Fibroblast of the aortic adventitia (primary cell): ENCODE results near the gene SUGT1. TPM values are rescaled to one million over a fixed set of nuclear protein-coding genes. Genes with fewer than 3 reads are reported as not detected.
A peak's percentile ranks its signal among the peaks of the same experiment; 100 is the strongest.
"Not testable (repeated sequence)": the region's sequence is repeated elsewhere in the genome, so short reads cannot be mapped to it uniquely, and the experiment has no call there.

Experiments
- DNase-seq: peaks from one replicate; pipeline ENCODE4 v3.0.0-alpha.2; 2010; ENCODE audit warnings: low read depth
- H3K4me3 ChIP-seq: 2 replicates; pipeline ENCODE4 v1.5.1; 2011; ENCODE audit warnings: low read depth, mild to moderate bottlenecking, control low read depth, low read length, moderate library complexity
- CTCF ChIP-seq: IDR thresholded peaks from 2 replicates; pipeline ENCODE4 v1.5.1; 2011; ENCODE audit warnings: mild to moderate bottlenecking, low read length, control low read depth, inconsistent platforms; ENCODE audit not compliant: insufficient read depth
- total RNA-seq: library from RNA; depleted of rRNA; stranded (reverse); fragments of >200 nt; gene quantifications from 2 replicates; pipeline ENCODE4 v1.2.3, GENCODE V29; 2012; ENCODE audit warnings: low replicate concordance

Gene SUGT1
- total RNA-seq, 1 donor, result 52.1 TPM

- no peak overlapping the region for H3K4me3 ChIP-seq
- no peak for DNase-seq
- TF ChIP-seq CTCF, result no peak
Observed at GRCh38 chr13:52673465-52673864, 20.8 kb downstream of the SUGT1 start.

- no peak for DNase-seq
- H3K4me3 ChIP-seq, result no peak overlapping the region
- TF ChIP-seq CTCF, result no peak
Observed at GRCh38 chr13:52677823-52678222, 25.2 kb downstream of the SUGT1 start.

- not testable (repeated sequence) for DNase-seq, H3K4me3 ChIP-seq
Observed at GRCh38 chr13:52685806-52686205, 33.2 kb downstream of the SUGT1 start.

GRCh38 chr13:52686376-52686775 lies 33.7 kb downstream of the SUGT1 start:
- no peak for TF ChIP-seq CTCF
- DNase-seq, result no peak

GRCh38 chr13:52695856-52696255 lies 43.2 kb downstream of the SUGT1 start:
- no peak overlapping the region for H3K4me3 ChIP-seq
- DNase-seq, result peak; percentile 30
- TF ChIP-seq CTCF, result no peak

More at GRCh38 chr13:52686376-52686775, 33.7 kb downstream of the SUGT1 start:
- no peak overlapping the region for H3K4me3 ChIP-seq

- DNase-seq, result no peak
- H3K4me3 ChIP-seq, result no peak overlapping the region
- TF ChIP-seq CTCF, result no peak
Observed at GRCh38 chr13:52696566-52696965, 43.9 kb downstream of the SUGT1 start.

- TF ChIP-seq CTCF, result no peak
- DNase-seq, result no peak
- H3K4me3 ChIP-seq, result no peak overlapping the region
Observed at GRCh38 chr13:52701728-52702465, 49.3 kb downstream of the SUGT1 start.
